Mesenchymal stem cell (in vitro differentiated cells and primary cell): Measurements from ENCODE around the gene ATOX1.

Experiments used
- DNase-seq: peaks from one replicate; pipeline ENCODE4 v3.0.0-alpha.2; 2013
- H2AFZ ChIP-seq: one replicate; pipeline ENCODE4 v1.6.1; 2013; ENCODE audit warnings: low read depth, mild to moderate bottlenecking, control low read depth, inconsistent platforms, low read length, moderate library complexity
- H2AK5ac ChIP-seq: 2 replicates; pipeline ENCODE4 v1.6.1; 2013; ENCODE audit warnings: low read length, moderate library complexity, mild to moderate bottlenecking, inconsistent platforms; ENCODE audit not compliant: severe bottlenecking
- H2BK120ac ChIP-seq: one replicate; pipeline ENCODE4 v1.6.1; 2013; ENCODE audit warnings: low read depth, mild to moderate bottlenecking, inconsistent platforms, low read length, moderate library complexity
- H2BK12ac ChIP-seq, 2 experiments: one replicate each; pipeline ENCODE4 v1.6.1; 2013; ENCODE audit warnings: inconsistent platforms in 2 of 2, low read length in 2 of 2, mild to moderate bottlenecking in 2 of 2, moderate library complexity in 2 of 2, control low read depth in 1 of 2
- H2BK15ac ChIP-seq: one replicate; pipeline ENCODE4 v1.6.1; 2013; ENCODE audit warnings: mild to moderate bottlenecking, low read depth, inconsistent platforms; ENCODE audit not compliant: poor library complexity, severe bottlenecking
- H2BK5ac ChIP-seq: 2 replicates; pipeline ENCODE4 v1.6.1; 2013; ENCODE audit warnings: low read depth, mild to moderate bottlenecking, low read length, control low read depth, inconsistent platforms; ENCODE audit not compliant: poor library complexity, severe bottlenecking
- H3K14ac ChIP-seq, 2 experiments: one replicate each; pipeline ENCODE4 v1.6.1; 2013; ENCODE audit warnings: inconsistent platforms in 2 of 2, low read length in 2 of 2, control low read depth in 1 of 2, mild to moderate bottlenecking in 1 of 2, moderate library complexity in 1 of 2
- H3K18ac ChIP-seq, 2 experiments: one replicate each; pipeline ENCODE4 v1.6.1; 2013; ENCODE audit warnings: inconsistent platforms in 2 of 2, low read length in 2 of 2, control low read depth in 1 of 2, low read depth in 1 of 2, mild to moderate bottlenecking in 1 of 2
- H3K23ac ChIP-seq, 2 experiments: one replicate each; pipeline ENCODE4 v1.6.1; 2013; ENCODE audit warnings: inconsistent platforms in 2 of 2, low read length in 2 of 2, mild to moderate bottlenecking in 2 of 2, moderate library complexity in 2 of 2, control low read depth in 1 of 2
- H3K27ac ChIP-seq: 2 replicates; pipeline ENCODE4 v1.5.1; 2013; ENCODE audit warnings: mild to moderate bottlenecking, moderate library complexity, low read length, control low read depth, inconsistent platforms; ENCODE audit not compliant: poor library complexity, severe bottlenecking
- H3K27me3 ChIP-seq, 2 experiments: 2 replicates each; pipeline versions ENCODE4 v1.6.1 to v1.7.0; 2013; ENCODE audit warnings: low read length in 2 of 2, mild to moderate bottlenecking in 2 of 2, moderate library complexity in 2 of 2, control low read depth in 1 of 2, inconsistent platforms in 1 of 2; ENCODE audit not compliant: control insufficient read depth in 1 of 2, insufficient read depth in 1 of 2
- H3K36me3 ChIP-seq, 2 experiments: 2 replicates each; pipeline versions ENCODE4 v1.6.1 to v1.7.0; 2013; ENCODE audit warnings: low read length in 2 of 2, control low read depth in 1 of 2, inconsistent platforms in 1 of 2, low read depth in 1 of 2, mild to moderate bottlenecking in 1 of 2; ENCODE audit not compliant: insufficient read depth in 2 of 2, control insufficient read depth in 1 of 2
- H3K4ac ChIP-seq, 2 experiments: one replicate each; pipeline ENCODE4 v1.6.1; 2013; ENCODE audit warnings: inconsistent platforms in 2 of 2, low read length in 2 of 2, mild to moderate bottlenecking in 2 of 2, moderate library complexity in 2 of 2, control low read depth in 1 of 2, low read depth in 1 of 2
- H3K4me1 ChIP-seq: 2 replicates; pipeline ENCODE4 v1.6.1; 2013; ENCODE audit warnings: low read depth, low read length, control low read depth; ENCODE audit not compliant: control insufficient read depth, insufficient read depth
- H3K4me2 ChIP-seq: 2 replicates; pipeline ENCODE4 v1.6.1; 2013; ENCODE audit warnings: low read length, mild to moderate bottlenecking, inconsistent platforms; ENCODE audit not compliant: poor library complexity, severe bottlenecking
- H3K4me3 ChIP-seq, 2 experiments: 2 replicates each; pipeline versions ENCODE4 v1.5.1 to v1.7.0; 2013; ENCODE audit warnings: low read length in 2 of 2, mild to moderate bottlenecking in 2 of 2, control low read depth in 1 of 2, low read depth in 1 of 2; ENCODE audit not compliant: insufficient read depth in 1 of 2
- H3K79me1 ChIP-seq: replicated peaks from 2 replicates; pipeline ENCODE4 v1.6.1; 2013; ENCODE audit warnings: mild to moderate bottlenecking, control low read depth, low read length, inconsistent platforms; ENCODE audit not compliant: poor library complexity, severe bottlenecking
- H3K9ac ChIP-seq: 2 replicates; pipeline ENCODE4 v1.7.0; 2013; ENCODE audit warnings: mild to moderate bottlenecking, low read length, moderate library complexity
- H3K9me3 ChIP-seq: 2 replicates; pipeline ENCODE4 v1.7.0; 2013; ENCODE audit warnings: mild to moderate bottlenecking, low read length; ENCODE audit not compliant: control insufficient read depth
- H4K8ac ChIP-seq: one replicate; pipeline ENCODE4 v1.6.1; 2013; ENCODE audit warnings: inconsistent platforms, mild to moderate bottlenecking, low read length, moderate library complexity
- H4K91ac ChIP-seq: one replicate; pipeline ENCODE4 v1.6.1; 2013; ENCODE audit warnings: mild to moderate bottlenecking, low read length, inconsistent platforms
- WGBS: methylation state at CpG from one replicate; pipeline ENCODE4 v1.1.7; 2013; ENCODE audit warnings: mixed read lengths; 5-methylcytosine and 5-hydroxymethylcytosine counted together

ATOX1 gene

GRCh38 chr5:151780348-151780747 is 21.9 kb upstream of the ATOX1 start:
- no peak overlapping the region for H3K4me3 ChIP-seq
- no peak overlapping the region for H2BK12ac ChIP-seq
- H2AFZ ChIP-seq = no peak overlapping the region
- peak overlapping the region; percentile 28 for H4K8ac ChIP-seq
- H3K9ac ChIP-seq = no peak overlapping the region
- no peak overlapping the region for H2BK15ac ChIP-seq
- WGBS = 86% methylated on average over 11 of the region's 11 CpGs
- no peak overlapping the region for H3K14ac ChIP-seq
- H2BK5ac ChIP-seq = no peak overlapping the region
- H3K27ac ChIP-seq = no peak overlapping the region
- H3K4me1 ChIP-seq = peaks cover 11% of the 10 kb centered on the region
- no peak overlapping the region for H4K91ac ChIP-seq
- H3K4me2 ChIP-seq = no peak overlapping the region
- H2AK5ac ChIP-seq = no peak overlapping the region
- no peaks in the 10 kb centered on the region for H3K79me1 ChIP-seq
- no peak for DNase-seq
- H3K27me3 ChIP-seq = no peaks in the 10 kb centered on the region
- H2BK120ac ChIP-seq = no peak overlapping the region
- H3K18ac ChIP-seq = no peak overlapping the region
- no peaks in the 10 kb centered on the region for H3K9me3 ChIP-seq
- no peak overlapping the region for H3K4ac ChIP-seq
- H3K36me3 ChIP-seq = peaks cover 4 to 16% of the 10 kb centered on the region in 2 experiments
- no peak overlapping the region for H3K23ac ChIP-seq

DNA sequence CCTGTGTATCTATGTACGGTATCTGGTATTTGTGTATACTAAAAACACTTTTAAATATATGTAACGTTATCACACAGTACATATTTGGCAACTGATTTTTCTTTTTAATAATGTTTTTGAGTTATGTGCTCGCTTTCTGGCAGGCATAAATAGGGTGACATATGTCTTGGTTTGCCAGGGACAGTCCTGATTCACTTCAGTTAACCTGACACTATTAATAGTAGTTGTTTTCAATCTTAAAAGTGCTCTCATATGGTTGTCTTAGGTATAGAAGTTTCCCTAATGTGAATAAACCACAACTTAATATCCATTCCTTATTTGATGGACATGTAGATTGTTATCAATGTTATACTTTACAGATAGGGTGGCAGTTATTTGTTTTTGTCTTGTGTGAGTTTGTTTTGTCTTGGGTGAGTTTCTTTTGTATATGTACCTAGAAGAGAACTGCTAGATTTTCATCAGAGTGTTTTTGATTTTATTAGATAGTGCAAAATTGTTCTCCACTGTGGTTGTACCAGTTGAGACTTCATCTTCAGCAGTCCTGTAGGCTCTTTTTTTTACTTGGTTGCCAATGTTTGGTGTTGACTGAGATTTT is 21.2 kb upstream of the ATOX1 start:
- H3K9me3 ChIP-seq = no peaks in the 10 kb centered on the region
- no peaks in the 10 kb centered on the region for H3K79me1 ChIP-seq
- no peak overlapping the region for H3K27ac ChIP-seq
- H3K27me3 ChIP-seq = no peaks in the 10 kb centered on the region
- H2BK120ac ChIP-seq = no peak overlapping the region
- no peak overlapping the region for H3K4ac ChIP-seq
- H4K91ac ChIP-seq = no peak overlapping the region
- no peak overlapping the region for H3K18ac ChIP-seq
- no peak overlapping the region for H3K4me3 ChIP-seq
- H2BK5ac ChIP-seq = no peak overlapping the region
- H2AK5ac ChIP-seq = no peak overlapping the region
- peaks cover 11% of the 10 kb centered on the region for H3K4me1 ChIP-seq
- no peak overlapping the region for H2BK15ac ChIP-seq
- H3K4me2 ChIP-seq = no peak overlapping the region
- no peak overlapping the region for H2AFZ ChIP-seq
- no peak overlapping the region for H3K9ac ChIP-seq
- H3K23ac ChIP-seq = no peak overlapping the region
- no peak overlapping the region for H4K8ac ChIP-seq
- DNase-seq = no peak
- H2BK12ac ChIP-seq = no peak overlapping the region
- peaks cover 4 to 16% of the 10 kb centered on the region in 2 experiments for H3K36me3 ChIP-seq
- 100% methylated on average over 1 of the region's 3 CpGs for WGBS
- no peak overlapping the region for H3K14ac ChIP-seq

GRCh38 chr5:151775025-151775606 is 16.7 kb upstream of the ATOX1 start:
- Histone ChIP-seq H4K8ac (no peak overlapping the region), H3K4me3 (peak overlapping the region in 1 of 2 experiments; percentile 99), H2BK15ac (no peak overlapping the region), H3K4ac (no peak overlapping the region), H3K23ac (no peak overlapping the region), H3K14ac (no peak overlapping the region), H2AFZ (no peak overlapping the region), H3K9me3 (no peaks in the 10 kb centered on the region), H2BK12ac (no peak overlapping the region), H3K36me3 (peaks cover 4 to 16% of the 10 kb centered on the region in 2 experiments), H3K27me3 (no peaks in the 10 kb centered on the region), H2BK5ac (no peak overlapping the region), H2AK5ac (no peak overlapping the region), H3K79me1 (peaks cover 2% of the 10 kb centered on the region), H3K4me1 (peaks cover 6% of the 10 kb centered on the region), H2BK120ac (no peak overlapping the region), H3K4me2 (no peak overlapping the region), H4K91ac (no peak overlapping the region), H3K9ac (peak overlapping the region; percentile 97), H3K27ac (no peak overlapping the region), H3K18ac (no peak overlapping the region)
- WGBS = 90% methylated on average over 1 of the region's 3 CpGs
- DNase-seq = no peak

GRCh38 chr5:151773951-151774350 is 15.5 kb upstream of the ATOX1 start:
- no peak overlapping the region for H4K8ac ChIP-seq
- WGBS = 13% methylated on average over 3 of the region's 3 CpGs

More at GRCh38 chr5:151773951-151774350, 15.5 kb upstream of the ATOX1 start:
- H2BK12ac ChIP-seq = no peak overlapping the region
- peaks cover 4% of the 10 kb centered on the region for H3K79me1 ChIP-seq
- H3K4me2 ChIP-seq = peak overlapping the region; percentile 81
- no peaks in the 10 kb centered on the region for H3K9me3 ChIP-seq
- H3K23ac ChIP-seq = no peak overlapping the region
- H3K4ac ChIP-seq = no peak overlapping the region
- no peak for DNase-seq
- H3K27me3 ChIP-seq = no peaks in the 10 kb centered on the region
- H3K27ac ChIP-seq = no peak overlapping the region
- H2BK15ac ChIP-seq = no peak overlapping the region
- no peak overlapping the region for H3K18ac ChIP-seq
- H3K14ac ChIP-seq = no peak overlapping the region
- H2BK5ac ChIP-seq = no peak overlapping the region
- peak overlapping the region; percentile 97 for H3K9ac ChIP-seq
- H3K4me3 ChIP-seq = peak overlapping the region in 1 of 2 experiments; percentile 99
- peaks cover 4 to 15% of the 10 kb centered on the region in 2 experiments for H3K36me3 ChIP-seq
- H2BK120ac ChIP-seq = no peak overlapping the region
- peaks cover 6% of the 10 kb centered on the region for H3K4me1 ChIP-seq
- H2AFZ ChIP-seq = no peak overlapping the region
- no peak overlapping the region for H2AK5ac ChIP-seq
- no peak overlapping the region for H4K91ac ChIP-seq
